Measurements from ENCODE around the gene CEP126.

CEP126 gene

GRCh38 chr11:101913656-101914055 is 1.2 kb upstream of the CEP126 start:
- Histone ChIP-seq H3K4me3 (replicated peaks; ENCODE audit: insufficient read depth, low read length) (no peak overlapping the region), H3K27me3 (ENCODE audit: insufficient read depth, poor library complexity, severe bottlenecking) (no peaks in the 10 kb centered on the region), H3K27ac (replicated peaks) (no peak overlapping the region)
- TF ChIP-seq SPI1 (IDR thresholded peaks at IDR 0.05; ENCODE audit: borderline replicate concordance, low read depth), result no peak
- no peak for TF ChIP-seq GABPA (IDR thresholded peaks at IDR 0.05; ENCODE audit: low read depth)
- no peak for TF ChIP-seq REST (IDR thresholded peaks at IDR 0.05; ENCODE audit: insufficient replicate concordance, low read depth)
- no peak for TF ChIP-seq POLR2AphosphoS5 (IDR thresholded peaks at IDR 0.05; ENCODE audit: low read depth)
- no peak for TF ChIP-seq CTCF (IDR thresholded peaks at IDR 0.05; ENCODE audit: insufficient read depth, low read length)
- DNase-seq (ENCODE audit: low read depth in 1 of 2, low spot score in 1 of 2), result no peak

GRCh38 chr11:101914341-101914737 is 471 bp upstream of the CEP126 start:
- Histone ChIP-seq H3K4me3 (replicated peaks; ENCODE audit: insufficient read depth, low read length) (peak overlapping the region; percentile 61), H3K27ac (replicated peaks) (no peak overlapping the region), H3K27me3 (ENCODE audit: insufficient read depth, poor library complexity, severe bottlenecking) (no peaks in the 10 kb centered on the region)
- no peak for TF ChIP-seq CTCF (IDR thresholded peaks at IDR 0.05; ENCODE audit: insufficient read depth, low read length)
- no peak for TF ChIP-seq SPI1 (IDR thresholded peaks at IDR 0.05; ENCODE audit: borderline replicate concordance, low read depth)
- no peak for TF ChIP-seq GABPA (IDR thresholded peaks at IDR 0.05; ENCODE audit: low read depth)
- no peak for TF ChIP-seq REST (IDR thresholded peaks at IDR 0.05; ENCODE audit: insufficient replicate concordance, low read depth)
- TF ChIP-seq POLR2AphosphoS5 (IDR thresholded peaks at IDR 0.05; ENCODE audit: low read depth), result no peak
- DNase-seq (ENCODE audit: low read depth in 1 of 2, low spot score in 1 of 2), result no peak

GRCh38 chr11:101915791-101916291 is 1.0 kb downstream of the CEP126 start:
- Histone ChIP-seq H3K27me3 (ENCODE audit: insufficient read depth, poor library complexity, severe bottlenecking) (no peaks in the 10 kb centered on the region), H3K4me3 (replicated peaks; ENCODE audit: insufficient read depth, low read length) (no peak overlapping the region), H3K27ac (replicated peaks) (no peak overlapping the region)
- TF ChIP-seq SPI1 (IDR thresholded peaks at IDR 0.05; ENCODE audit: borderline replicate concordance, low read depth), result peak; percentile 85
- no peak for TF ChIP-seq GABPA (IDR thresholded peaks at IDR 0.05; ENCODE audit: low read depth)
- DNase-seq (ENCODE audit: low read depth in 1 of 2, low spot score in 1 of 2), result peak in 1 of 2 experiments; percentile 24

- DNase-seq (ENCODE audit: low read depth in 1 of 2, low spot score in 1 of 2), result no peak
- no peak for TF ChIP-seq GABPA (IDR thresholded peaks at IDR 0.05; ENCODE audit: low read depth)
- TF ChIP-seq POLR2AphosphoS5 (IDR thresholded peaks at IDR 0.05; ENCODE audit: low read depth), result no peak
- Histone ChIP-seq H3K27ac (replicated peaks) (no peak within 1 kb of the TSS), H3K27me3 (ENCODE audit: insufficient read depth, poor library complexity, severe bottlenecking) (no peaks in the 10 kb centered on the region), H3K4me3 (replicated peaks; ENCODE audit: insufficient read depth, low read length) (peak within 1 kb of the TSS; percentile 61)
These were observed 1.6 kb downstream of the CEP126 start, which contains the start of gene ANGPTL5 for GRCh38 chr11:101916422-101916821. Gene ANGPTL5, minus strand, starts transcription at chr11:101916522. Its CDS starts 8,613 bp downstream, at chr11:101907909.

- Histone ChIP-seq H3K27ac (replicated peaks) (no peak overlapping the region), H3K27me3 (ENCODE audit: insufficient read depth, poor library complexity, severe bottlenecking) (no peaks in the 10 kb centered on the region), H3K4me3 (replicated peaks; ENCODE audit: insufficient read depth, low read length) (no peak overlapping the region)
- no peak for TF ChIP-seq GABPA (IDR thresholded peaks at IDR 0.05; ENCODE audit: low read depth)
- no peak for TF ChIP-seq REST (IDR thresholded peaks at IDR 0.05; ENCODE audit: insufficient replicate concordance, low read depth)
- TF ChIP-seq POLR2AphosphoS5 (IDR thresholded peaks at IDR 0.05; ENCODE audit: low read depth), result no peak
- no peak for TF ChIP-seq CTCF (IDR thresholded peaks at IDR 0.05; ENCODE audit: insufficient read depth, low read length)
- TF ChIP-seq SPI1 (IDR thresholded peaks at IDR 0.05; ENCODE audit: borderline replicate concordance, low read depth), result no peak
- no peak for DNase-seq (ENCODE audit: low read depth in 1 of 2, low spot score in 1 of 2)
These were observed 2.4 kb downstream of the CEP126 start for GRCh38 chr11:101917226-101917625.

Measured in HL-60 (cell line).